ENCODE data around the gene BTBD19.
"Not testable (repeated sequence)": the region's sequence is repeated elsewhere in the genome, so short reads cannot be mapped to it uniquely, and the experiment has no call there.

Gene BTBD19

DNA sequence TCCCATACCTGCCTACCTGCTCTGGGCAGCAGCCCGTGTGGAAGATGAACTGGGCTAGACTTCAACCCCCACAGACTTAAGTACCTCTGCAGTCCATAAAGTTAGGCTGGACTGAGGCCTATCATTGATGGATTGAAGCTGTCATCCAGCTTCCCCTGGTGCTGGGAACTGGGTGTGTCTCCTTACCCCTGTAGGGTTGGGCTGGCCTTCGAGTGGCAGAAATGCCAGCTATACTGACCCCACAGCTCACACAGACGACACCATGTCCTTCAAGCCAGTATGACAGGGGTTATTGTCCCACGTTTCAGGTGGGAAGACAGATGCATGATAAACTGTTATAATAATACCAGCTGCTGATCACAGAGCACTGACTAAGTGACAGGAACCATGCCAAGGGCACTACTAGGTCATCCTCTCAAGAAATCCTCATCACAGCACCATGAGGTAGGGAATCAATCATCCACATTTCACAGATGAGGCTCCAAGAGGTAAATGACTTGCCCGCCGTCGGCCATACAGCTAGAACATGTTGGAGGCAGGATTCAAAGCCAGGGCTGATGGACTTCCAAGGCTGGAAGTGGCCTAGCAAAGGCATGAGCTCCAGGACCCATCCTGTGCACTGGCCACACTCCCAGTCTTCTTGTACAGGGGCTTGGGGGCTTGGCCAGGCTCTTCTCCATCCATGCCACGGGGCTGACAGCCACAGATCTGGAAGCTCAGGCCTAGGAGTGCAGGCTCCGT lies 20.0 kb upstream of the BTBD19 start, which contains the start of gene BEST4:
TSS of gene BEST4 (minus strand) at position 51 of the 741 bp plus-strand sequence. CDS start 465 bp downstream, outside the sequence.
- ATAC-seq (no peak), DNase-seq (no peak)

DNA sequence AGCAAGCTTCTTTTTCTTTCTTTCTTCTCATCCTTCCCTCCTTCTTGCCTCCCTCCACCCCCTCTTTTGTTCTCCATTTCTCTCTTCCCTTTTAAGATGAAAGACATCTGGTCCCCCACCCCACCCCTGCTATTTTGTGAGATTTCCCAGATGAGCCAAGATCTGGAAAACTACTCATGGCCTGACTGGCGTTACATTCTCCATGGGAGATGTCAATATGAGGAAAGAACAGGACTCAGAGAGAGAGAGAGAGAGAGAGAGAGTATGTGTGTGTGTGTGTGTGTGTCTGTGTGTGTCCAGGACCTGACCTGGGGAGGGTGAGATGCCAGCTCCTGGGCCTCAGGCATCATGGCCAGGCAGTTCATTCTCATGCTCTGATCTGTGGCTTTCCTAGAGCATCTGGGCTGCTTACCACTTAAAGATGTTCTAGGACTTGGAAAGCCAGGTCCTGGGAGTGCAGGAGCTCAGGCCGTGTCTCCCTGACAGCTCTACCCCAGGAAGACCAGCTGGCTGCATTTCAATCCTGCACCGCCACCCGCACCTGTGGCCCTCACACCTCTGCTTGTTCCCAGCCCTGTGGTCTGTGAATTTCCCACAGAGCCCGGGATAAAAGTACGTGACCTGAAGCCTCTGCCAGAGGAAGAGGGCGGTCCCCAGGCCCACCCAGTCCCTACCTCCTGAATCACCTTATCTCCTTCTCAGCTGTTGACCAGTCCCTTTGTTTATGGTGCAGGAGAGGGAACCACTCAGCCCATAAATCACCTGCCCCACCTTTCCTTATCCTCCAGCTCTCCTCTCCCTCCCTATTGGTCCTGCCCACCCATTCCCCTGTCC lies 17.1 kb upstream of the BTBD19 start:
- ATAC-seq: no peak
- DNase-seq: no peak

DNA sequence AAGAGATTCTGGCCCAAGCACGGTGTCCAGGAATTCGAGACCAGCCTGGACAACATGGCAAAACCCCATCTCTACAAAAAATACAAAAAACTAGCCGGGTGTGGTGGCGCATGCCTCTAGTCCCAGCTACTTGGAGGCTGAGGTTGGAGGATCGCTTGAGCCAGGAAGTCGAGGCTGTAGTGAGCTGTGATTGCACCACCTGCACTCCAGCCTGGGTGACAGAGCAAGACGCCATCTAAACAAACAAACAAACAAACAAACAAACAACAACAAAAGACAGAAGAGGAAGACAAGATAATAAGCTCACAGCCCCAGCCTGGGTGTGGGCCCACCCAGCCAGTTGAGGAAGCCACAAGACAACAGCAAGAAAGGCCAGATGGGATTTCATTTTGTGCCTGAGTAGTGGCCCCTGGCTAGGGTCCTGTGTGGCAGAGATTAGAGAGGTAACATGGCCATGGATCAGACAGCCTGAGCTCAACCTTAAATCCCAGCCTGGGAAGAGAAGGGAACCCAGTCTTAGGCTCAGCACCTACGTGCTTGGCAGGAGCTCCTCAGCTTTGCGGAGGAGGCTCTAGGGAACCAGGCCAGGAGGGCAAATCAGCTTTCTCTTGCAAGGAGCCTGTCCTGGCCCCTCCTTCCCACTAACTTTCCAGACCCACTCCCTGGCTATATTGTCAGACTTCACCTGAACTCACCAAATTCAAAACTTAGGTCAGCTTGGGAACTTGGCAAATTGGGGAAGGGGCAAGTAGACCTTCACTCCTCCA lies 15.4 kb upstream of the BTBD19 start:
- ATAC-seq: no peak

DNA sequence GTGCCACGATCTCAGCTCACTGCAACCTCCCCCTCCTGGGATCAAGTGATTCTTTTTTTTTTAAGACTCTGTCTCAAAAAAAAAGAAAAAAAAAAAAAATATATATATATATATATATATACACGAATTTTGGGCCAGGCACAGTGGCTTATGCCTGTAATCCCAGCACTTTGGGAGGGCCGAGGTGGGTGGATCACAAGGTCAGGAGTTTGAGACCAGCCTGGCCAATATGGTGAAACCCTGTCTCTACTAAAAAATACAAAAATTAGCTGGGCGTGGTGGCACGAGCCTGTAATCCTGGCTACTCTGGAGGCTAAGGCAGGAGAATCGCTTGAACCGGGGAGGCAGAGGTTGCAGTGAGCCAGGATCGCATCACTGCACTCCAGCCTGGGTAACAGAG lies 10.4 kb upstream of the BTBD19 start:
- DNase-seq: not testable (repeated sequence)

More for the DNA sequence above, 15.4 kb upstream of the BTBD19 start:
- DNase-seq: no peak

DNA sequence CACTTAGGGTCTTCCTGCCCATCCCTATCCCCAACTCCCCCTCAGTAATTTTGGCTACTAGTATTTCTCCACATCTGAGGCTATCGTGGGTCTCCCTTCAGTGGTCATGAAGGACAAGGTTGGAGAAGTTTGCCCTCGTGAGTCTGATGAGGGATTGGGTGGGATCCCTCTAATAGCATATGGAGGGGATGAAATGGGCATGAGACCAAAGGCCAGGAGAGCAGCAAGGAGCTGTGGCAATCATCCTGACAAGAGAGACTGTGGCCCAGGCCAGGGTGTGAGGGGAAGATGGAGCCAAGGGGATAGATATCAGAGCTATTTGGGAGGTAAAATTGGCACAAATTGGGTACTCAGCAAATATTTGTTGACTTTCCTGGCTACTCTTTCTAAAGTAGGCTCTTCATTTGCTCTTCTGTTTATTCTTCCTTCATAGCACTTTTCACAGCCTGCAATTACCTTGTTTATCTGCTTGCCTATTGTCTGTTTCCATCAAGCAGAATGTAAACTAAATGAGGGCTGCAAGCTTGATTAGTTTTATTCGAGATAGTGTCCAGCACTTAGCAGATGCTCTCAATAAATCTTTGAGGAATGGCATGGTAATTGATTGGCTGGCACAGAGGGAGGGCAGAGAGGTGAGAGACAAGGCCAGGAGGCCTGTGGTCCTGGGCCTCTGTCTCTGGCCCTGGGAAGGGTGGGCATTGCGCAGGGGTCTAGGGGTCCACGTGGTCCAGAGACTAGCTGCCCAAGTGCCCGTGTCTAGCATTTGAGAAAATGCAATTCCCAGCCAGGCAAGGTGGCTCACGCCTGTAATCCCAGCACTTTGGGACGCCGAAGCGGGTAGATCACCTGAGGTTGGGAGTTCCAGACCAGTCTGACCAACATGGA lies 9.6 kb upstream of the BTBD19 start:
- ATAC-seq (no peak), DNase-seq (no peak)

More for the DNA sequence above, 10.4 kb upstream of the BTBD19 start:
- ATAC-seq: not testable (repeated sequence)

DNA sequence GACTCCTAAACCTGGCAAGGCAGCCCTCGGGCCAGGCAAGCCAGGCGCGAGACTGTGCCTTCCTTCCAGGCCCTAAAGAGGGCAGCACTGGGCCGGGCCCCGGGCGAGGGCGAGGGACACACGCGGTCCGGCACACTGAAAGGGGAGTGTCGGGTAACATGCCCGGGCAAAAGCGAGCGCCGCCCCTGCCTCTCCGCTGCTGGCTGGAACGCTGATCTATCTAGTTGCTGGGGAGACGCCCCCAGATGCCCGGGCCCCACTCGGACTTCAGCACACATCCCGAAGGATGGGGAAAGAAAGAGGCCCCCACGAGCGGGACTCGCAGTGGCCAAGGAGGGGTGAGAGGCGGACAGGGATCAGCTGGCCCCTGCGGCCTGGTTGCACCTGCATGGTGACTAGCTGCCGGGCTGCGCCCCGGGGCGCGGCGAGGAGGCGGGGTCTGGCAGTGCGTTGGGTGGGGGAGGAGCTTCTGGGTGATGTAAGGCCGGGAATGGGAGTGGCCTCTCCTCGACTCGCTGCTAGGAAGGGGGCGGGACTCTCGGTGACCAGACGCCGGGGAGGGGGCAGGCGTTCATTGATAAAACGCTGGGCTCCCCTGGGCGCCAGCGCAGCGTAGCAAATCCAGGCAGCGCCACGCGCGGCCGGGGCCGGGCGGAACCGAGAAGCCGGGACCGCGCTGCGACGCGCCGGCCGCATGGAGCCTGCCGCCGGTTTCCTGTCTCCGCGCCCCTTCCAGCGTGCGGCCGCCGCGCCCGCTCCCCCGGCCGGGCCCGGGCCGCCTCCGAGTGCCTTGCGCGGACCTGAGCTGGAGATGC lies 8.3 kb upstream of the BTBD19 start, which contains the start of gene PLK3:
TSS of gene PLK3 (plus strand) at position 608 of the 815 bp plus-strand sequence. CDS start at position 695, 87 bp downstream.
- DNase-seq: peak; percentile 99
- ATAC-seq: peak; percentile 82

DNA sequence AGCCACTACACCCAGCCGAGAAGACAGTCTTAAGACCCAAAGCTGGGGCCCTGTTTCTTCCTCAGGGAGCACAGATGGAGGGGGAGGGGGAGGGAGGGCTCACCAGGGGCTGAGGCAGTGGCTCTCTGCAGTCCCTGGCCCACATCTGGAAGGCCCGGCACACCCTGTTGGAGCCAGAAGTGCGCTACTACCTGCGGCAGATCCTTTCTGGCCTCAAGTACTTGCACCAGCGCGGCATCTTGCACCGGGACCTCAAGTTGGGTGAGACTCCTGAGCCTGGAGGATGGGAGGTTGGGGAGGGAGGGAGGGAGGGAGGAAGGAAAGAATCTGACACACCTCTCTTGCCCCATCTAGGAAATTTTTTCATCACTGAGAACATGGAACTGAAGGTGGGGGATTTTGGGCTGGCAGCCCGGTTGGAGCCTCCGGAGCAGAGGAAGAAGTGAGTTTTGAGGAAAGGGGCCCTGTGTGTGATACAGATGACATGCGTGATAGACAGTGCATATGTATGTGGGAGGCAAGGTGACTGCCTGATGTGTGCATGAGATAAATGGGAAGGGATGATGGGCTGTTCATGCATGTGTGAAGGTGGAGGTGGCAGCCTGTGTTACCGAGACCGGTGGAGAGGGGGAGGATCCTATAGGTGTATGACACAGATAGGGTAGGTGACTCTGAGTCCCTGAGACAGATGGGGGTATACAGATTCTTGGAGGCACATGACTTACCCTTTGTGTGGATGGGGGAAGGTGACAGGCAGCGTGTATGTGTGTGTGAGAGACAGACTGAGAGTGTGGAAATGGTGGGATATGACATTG lies 6.6 kb upstream of the BTBD19 start:
- peak; percentile 39 for DNase-seq
- peak; percentile 7 for ATAC-seq

DNA sequence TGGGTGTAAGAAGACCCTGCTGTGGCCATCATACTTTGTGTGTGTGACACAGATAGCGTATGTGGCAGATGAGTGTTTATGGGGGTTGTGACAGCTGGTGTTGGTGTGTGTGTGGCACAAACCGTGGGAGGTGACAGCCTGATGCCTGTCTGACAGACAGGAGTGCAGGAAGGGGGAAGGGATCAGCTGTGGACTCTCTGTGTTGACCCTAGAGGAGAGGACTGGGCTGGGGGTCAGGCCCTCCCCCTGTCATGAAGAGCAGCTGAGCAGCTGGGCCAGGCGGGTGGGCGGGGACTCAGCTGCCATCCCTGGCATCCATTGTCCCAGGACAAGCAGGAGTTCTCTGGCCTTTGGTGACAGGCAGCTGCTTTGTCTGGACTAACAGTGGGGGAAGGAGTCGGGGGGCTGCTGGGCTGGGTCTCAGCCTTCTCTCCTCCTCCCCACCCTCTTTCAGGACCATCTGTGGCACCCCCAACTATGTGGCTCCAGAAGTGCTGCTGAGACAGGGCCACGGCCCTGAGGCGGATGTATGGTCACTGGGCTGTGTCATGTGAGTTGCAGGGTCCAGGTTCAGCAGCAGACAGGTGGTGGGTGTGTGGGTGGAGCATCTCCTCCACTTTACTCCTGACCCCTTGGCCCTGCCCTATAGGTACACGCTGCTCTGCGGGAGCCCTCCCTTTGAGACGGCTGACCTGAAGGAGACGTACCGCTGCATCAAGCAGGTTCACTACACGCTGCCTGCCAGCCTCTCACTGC lies 5.8 kb upstream of the BTBD19 start:
- DNase-seq (no peak), ATAC-seq (no peak)

DNA sequence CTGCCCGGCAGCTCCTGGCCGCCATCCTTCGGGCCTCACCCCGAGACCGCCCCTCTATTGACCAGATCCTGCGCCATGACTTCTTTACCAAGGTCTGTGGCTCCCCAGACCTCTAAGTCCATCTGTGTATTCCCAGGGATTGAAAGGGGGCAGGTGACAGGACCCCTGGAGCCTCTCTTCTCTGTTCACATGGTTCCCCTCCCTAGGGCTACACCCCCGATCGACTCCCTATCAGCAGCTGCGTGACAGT lies 5.3 kb upstream of the BTBD19 start:
- ATAC-seq (no peak), DNase-seq (no peak)

DNA sequence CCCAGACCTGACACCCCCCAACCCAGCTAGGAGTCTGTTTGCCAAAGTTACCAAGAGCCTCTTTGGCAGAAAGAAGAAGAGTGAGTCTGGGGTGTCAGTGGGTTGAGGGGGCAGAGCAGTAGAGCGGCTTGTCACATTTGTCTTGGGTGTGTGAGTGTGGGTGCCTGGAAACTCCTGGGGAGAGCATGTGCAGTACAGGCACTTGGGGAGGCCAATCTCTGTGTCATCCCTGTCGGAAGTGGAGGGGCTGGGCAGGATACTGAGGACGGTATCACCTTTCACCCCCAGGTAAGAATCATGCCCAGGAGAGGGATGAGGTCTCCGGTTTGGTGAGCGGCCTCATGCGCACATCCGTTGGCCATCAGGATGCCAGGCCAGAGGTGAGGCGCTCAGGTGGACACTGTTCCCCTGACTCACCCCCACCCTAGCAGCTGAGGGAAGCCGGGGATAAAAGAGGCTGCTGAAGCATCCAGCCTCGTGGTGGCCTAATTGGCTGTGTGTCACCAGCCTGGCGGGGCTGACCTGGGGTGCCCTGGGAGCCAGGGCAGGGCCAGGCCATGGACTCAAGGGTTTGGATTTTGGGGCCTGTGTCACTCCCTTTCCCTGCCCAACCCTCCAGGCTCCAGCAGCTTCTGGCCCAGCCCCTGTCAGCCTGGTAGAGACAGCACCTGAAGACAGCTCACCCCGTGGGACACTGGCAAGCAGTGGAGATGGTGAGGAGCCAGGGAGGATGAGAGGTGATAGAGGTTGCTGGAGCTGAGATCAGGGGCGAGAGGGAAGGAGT lies 4.8 kb upstream of the BTBD19 start:
- ATAC-seq: no peak
- DNase-seq: no peak

DNA sequence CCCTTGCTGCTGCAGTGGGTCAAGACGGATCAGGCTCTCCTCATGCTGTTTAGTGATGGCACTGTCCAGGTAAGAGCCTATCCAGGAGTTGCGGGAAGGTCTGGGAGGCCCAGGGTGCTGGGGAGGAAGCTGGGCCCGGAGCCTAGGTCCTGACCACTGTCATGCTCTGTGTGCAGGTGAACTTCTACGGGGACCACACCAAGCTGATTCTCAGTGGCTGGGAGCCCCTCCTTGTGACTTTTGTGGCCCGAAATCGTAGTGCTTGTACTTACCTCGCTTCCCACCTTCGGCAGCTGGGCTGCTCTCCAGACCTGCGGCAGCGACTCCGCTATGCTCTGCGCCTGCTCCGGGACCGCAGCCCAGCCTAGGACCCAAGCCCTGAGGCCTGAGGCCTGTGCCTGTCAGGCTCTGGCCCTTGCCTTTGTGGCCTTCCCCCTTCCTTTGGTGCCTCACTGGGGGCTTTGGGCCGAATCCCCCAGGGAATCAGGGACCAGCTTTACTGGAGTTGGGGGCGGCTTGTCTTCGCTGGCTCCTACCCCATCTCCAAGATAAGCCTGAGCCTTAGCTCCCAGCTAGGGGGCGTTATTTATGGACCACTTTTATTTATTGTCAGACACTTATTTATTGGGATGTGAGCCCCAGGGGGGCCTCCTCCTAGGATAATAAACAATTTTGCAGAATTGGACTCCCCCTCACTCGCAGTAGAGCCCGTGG lies 2.9 kb upstream of the BTBD19 start:
- ATAC-seq (no peak), DNase-seq (no peak)

DNA sequence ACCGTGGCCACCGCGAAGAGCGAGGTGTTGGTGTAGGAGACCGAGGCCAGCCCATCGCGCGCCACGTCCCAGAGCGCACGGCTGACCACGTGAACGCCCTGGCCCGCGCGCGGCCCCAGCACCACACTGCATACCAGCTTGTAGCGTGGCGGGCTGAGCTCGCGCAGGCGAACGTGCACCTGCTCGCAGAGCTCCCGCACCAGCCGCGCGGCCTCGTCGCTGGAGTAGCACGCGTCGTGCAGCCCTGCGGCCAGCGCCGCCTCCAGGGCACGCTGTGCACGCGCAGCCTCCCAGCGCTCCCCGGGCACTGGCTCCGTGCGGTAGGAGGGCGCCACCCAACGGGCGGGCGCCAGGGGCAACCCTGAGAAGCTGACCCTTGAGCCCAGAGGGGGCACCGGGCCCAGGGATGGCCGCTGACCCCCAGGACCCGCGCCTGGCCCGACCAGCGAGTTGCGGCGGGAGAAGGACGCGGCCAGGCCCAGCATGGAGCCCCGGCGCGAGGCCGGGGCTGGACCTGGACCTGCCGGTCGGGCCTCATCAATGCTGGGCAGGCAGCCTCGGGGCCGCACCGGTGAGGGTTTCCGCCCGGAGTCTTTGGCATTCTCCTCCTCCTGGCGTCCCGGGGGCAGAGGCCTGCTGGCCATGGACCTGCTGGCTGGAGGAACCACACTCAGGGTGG lies 2.2 kb upstream of the BTBD19 start:
- no peak for DNase-seq
- no peak for ATAC-seq

DNA sequence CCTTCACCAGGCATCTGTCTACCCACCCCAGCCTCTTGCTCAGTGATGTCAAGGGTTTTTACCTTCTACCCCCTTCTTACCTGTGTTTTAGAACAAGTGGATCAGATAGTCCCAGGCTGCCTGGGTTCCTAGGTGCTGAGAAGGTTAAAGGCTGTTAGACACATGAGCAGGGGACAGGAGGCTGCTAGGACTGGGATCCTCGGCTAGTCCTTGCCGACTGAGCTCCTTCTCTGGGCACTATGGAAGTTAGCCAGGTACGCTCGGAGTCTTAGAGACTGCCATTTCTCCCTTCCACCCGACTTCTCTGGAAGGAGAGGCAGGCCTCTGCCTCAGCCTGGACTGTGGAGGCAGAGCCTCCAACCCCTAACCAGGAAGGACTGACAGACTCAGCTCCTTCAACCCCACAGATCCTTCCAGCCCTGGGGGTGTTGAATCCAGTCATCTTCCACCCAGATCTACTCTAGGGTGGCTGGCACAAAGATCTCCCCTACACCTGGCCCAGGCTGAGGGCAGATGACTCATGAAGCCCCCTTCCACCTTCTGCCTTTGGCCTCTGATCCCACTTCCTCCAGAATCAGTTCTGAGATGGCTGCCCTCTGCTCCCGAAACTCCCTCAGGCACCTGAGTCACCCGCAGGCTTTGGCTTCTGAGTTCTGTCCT lies 1.5 kb upstream of the BTBD19 start, which contains the start of gene DYNLT4:
TSS of gene DYNLT4 (minus strand) at position 648 of the 660 bp plus-strand sequence. CDS start 683 bp downstream, outside the sequence.
- ATAC-seq (peak; percentile 4), DNase-seq (no peak)

DNA sequence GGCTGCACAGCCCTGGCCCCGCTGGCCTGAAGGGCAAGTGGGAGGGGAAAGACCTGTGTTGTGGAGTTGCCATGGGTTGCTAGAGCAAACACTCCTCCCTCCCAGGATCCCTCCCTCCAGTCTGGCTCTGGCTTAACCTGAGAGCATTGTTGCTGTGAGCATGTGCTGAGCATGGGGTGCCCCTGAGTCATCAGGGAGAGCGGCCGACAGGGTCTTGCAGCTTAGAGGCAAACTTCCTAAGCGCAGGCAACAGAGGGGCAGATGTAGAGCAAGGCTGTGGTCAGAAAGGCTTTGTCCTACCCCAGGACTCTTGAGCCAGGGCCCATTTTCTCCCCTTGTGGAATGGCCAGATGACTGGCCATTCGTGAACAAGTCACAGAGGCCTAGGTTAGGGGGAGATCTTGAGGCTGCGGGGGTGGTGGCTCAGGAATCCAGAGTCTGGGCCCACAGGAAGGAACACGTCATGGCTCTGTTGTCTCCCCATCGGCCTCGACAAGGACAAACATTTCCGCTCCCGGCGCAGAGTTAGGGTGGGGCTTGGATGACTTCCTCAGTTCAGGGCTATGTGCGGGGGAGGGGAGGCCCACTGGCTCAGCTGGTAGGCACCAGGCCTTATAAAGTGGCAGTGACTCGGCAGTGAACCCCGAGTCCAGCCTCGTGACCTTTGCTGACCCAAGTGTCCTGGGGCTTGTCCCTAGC lies 810 bp upstream of the BTBD19 start:
- ATAC-seq: peak; percentile 63
- DNase-seq: peak; percentile 93

Measured in stimulated activated naive CD8-positive, alpha-beta T cell treated with anti-CD3 and anti-CD28 coated beads, Interleukin-15, Interleukin-2, amounts not matched to agents 100 U/mL and 50 U/mL, for 24 hours (primary cell).